Ovary (tissue), 3 donors: ENCODE measurements around the gene DBF4.

Experiments
- POLR2A ChIP-seq: fragments of 450-650 bp; IDR thresholded peaks from one replicate; pipeline ENCODE4 v1.6.1; 2017; ENCODE audit warnings: antibody characterized with exemption, mild to moderate bottlenecking, moderate library complexity
- TF ChIP-seq, protein P1 (sequence below), 3 donors: fragments of 450-650 bp in 2 of 3; fragments of 200-600 bp in 1 of 3; IDR thresholded peaks; one replicate each; pipeline versions ENCODE4 v1.5.1 to v1.8.0; 2016 to 2022; ENCODE audit warnings: antibody characterized with exemption in 3 of 3, mild to moderate bottlenecking in 1 of 3
- donor health status: DM: no; HTN: no; CAD: no.

DNA sequence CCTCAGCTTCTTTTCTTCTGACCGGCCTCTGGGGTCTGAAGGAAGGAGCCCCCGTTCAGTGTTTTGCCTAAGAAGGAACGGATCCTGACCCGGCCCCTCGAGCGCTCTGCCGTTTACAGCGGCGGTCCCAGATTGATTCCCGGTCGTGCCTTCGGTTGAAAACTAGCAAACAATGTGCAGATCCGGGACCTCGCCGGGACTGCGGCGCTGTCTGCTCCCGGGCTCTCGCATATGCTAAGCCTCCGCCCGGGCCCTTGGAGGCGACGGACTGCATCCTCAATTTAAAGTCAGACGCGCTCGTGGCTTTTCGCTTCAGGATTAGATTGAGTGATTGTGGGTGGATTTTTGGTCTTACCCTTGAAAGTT, 559 bp downstream of the DBF4 start:
- TF ChIP-seq, protein P1, sequence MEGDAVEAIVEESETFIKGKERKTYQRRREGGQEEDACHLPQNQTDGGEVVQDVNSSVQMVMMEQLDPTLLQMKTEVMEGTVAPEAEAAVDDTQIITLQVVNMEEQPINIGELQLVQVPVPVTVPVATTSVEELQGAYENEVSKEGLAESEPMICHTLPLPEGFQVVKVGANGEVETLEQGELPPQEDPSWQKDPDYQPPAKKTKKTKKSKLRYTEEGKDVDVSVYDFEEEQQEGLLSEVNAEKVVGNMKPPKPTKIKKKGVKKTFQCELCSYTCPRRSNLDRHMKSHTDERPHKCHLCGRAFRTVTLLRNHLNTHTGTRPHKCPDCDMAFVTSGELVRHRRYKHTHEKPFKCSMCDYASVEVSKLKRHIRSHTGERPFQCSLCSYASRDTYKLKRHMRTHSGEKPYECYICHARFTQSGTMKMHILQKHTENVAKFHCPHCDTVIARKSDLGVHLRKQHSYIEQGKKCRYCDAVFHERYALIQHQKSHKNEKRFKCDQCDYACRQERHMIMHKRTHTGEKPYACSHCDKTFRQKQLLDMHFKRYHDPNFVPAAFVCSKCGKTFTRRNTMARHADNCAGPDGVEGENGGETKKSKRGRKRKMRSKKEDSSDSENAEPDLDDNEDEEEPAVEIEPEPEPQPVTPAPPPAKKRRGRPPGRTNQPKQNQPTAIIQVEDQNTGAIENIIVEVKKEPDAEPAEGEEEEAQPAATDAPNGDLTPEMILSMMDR (IDR thresholded peaks at IDR 0.05), result no peak
- TF ChIP-seq POLR2A, result no peak
